ENCODE measurements around the gene BLTP2.
A peak's percentile ranks its signal among the peaks of the same experiment; 100 is the strongest.

BLTP2 gene

GRCh38 chr17:28657756-28658155 is 12.8 kb upstream of the BLTP2 start:
- H3K4me3 ChIP-seq, result no peak overlapping the region
- intact Hi-C loops (cut with DNase I; ENCODE audit: low total_unique reads), result no loop called here
- H3K27ac ChIP-seq, result no peak overlapping the region
- peaks cover 0 to 18% (median 12%) of the 10 kb centered on the region in 4 donors for H3K4me1 ChIP-seq
- TF ChIP-seq, protein P1, sequence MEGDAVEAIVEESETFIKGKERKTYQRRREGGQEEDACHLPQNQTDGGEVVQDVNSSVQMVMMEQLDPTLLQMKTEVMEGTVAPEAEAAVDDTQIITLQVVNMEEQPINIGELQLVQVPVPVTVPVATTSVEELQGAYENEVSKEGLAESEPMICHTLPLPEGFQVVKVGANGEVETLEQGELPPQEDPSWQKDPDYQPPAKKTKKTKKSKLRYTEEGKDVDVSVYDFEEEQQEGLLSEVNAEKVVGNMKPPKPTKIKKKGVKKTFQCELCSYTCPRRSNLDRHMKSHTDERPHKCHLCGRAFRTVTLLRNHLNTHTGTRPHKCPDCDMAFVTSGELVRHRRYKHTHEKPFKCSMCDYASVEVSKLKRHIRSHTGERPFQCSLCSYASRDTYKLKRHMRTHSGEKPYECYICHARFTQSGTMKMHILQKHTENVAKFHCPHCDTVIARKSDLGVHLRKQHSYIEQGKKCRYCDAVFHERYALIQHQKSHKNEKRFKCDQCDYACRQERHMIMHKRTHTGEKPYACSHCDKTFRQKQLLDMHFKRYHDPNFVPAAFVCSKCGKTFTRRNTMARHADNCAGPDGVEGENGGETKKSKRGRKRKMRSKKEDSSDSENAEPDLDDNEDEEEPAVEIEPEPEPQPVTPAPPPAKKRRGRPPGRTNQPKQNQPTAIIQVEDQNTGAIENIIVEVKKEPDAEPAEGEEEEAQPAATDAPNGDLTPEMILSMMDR (IDR thresholded peaks at IDR 0.05), result no peak
- no peaks in the 10 kb centered on the region for H3K9me3 ChIP-seq
- H3K27me3 ChIP-seq, result no peaks in the 10 kb centered on the region
- DNase-seq, result no peak
- H3K36me3 ChIP-seq, result peaks cover 8 to 65% (median 33%) of the 10 kb centered on the region in 3 donors

DNA sequence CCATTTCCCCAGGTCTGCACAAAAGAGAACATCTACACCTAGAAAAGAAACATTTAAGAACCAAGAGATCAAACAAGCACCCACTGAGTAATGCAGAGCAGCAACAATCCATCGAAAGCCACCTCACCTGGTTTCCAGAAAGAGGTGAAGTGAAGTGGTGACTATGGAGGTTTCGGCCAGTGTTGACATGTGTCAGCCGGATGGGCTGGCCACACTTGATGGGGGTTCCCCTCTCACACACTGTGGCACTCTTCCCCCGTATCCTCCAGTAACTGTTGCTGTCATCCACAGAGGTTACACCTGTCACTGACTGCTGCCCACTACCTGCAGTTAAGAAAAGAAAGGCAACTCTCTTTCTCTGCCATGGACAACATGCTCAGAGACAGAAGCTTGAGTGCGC is 10.2 kb upstream of the BLTP2 start:
- TF ChIP-seq, protein P1 (IDR thresholded peaks at IDR 0.05), result no peak
- intact Hi-C loops (cut with DNase I; ENCODE audit: low total_unique reads), result no loop called here
- peaks cover 0 to 4% (median 2%) of the 10 kb centered on the region in 4 donors for H3K4me1 ChIP-seq
- H3K4me3 ChIP-seq, result no peak overlapping the region
- H3K27ac ChIP-seq, result no peak overlapping the region
- no peak for DNase-seq
- H3K9me3 ChIP-seq, result no peaks in the 10 kb centered on the region
- no peaks in the 10 kb centered on the region for H3K27me3 ChIP-seq
- peaks cover 8 to 86% (median 43%) of the 10 kb centered on the region in 3 donors for H3K36me3 ChIP-seq

- Histone ChIP-seq H3K4me3 (no peak overlapping the region), H3K36me3 (peaks cover 3 to 39% (median 21%) of the 10 kb centered on the region in 3 donors), H3K4me1 (peaks cover under 1 to 26% (median 11%) of the 10 kb centered on the region in 4 donors), H3K27me3 (no peaks in the 10 kb centered on the region), H3K9me3 (no peaks in the 10 kb centered on the region), H3K27ac (no peak overlapping the region)
- no peak for DNase-seq
- TF ChIP-seq, protein P1 (IDR thresholded peaks at IDR 0.05), result no peak
- intact Hi-C loops (cut with DNase I; ENCODE audit: low total_unique reads), result no loop called here
Observed at GRCh38 chr17:28648698-28649097, 3.7 kb upstream of the BLTP2 start.

GRCh38 chr17:28646039-28646754 is 1.2 kb upstream of the BLTP2 start:
- Histone ChIP-seq H3K27me3 (no peaks in the 10 kb centered on the region), H3K4me1 (peaks cover 7 to 39% (median 25%) of the 10 kb centered on the region in 4 donors), H3K4me3 (peak overlapping the region; percentile 95 to 98), H3K36me3 (peaks cover 14 to 38% (median 33%) of the 10 kb centered on the region in 3 donors), H3K9me3 (no peaks in the 10 kb centered on the region), H3K27ac (peak overlapping the region; percentile 88 to 93)
- no peak for DNase-seq
- intact Hi-C loops (cut with DNase I; ENCODE audit: low total_unique reads), result no loop called here
- TF ChIP-seq, protein P1 (IDR thresholded peaks at IDR 0.05), result no peak

GRCh38 chr17:28645576-28645939 is 600 bp upstream of the BLTP2 start:
- Histone ChIP-seq H3K9me3 (no peaks in the 10 kb centered on the region), H3K4me1 (peaks cover 7 to 39% (median 25%) of the 10 kb centered on the region in 4 donors), H3K4me3 (peak overlapping the region; percentile 95 to 98), H3K27ac (peak overlapping the region; percentile 88 to 93), H3K27me3 (no peaks in the 10 kb centered on the region), H3K36me3 (peaks cover 21 to 38% (median 34%) of the 10 kb centered on the region in 3 donors)
- intact Hi-C loops (cut with DNase I; ENCODE audit: low total_unique reads), result no loop called here
- TF ChIP-seq, protein P1 (IDR thresholded peaks at IDR 0.05), result no peak
- no peak for DNase-seq
